ENCODE measurements around the gene CNTNAP5. TPM values are rescaled to one million over a fixed set of nuclear protein-coding genes. Genes with fewer than 3 reads are reported as not detected.

Gene CNTNAP5
- total RNA-seq, 1 experiment from 2014 or later, result 0.11 TPM

- DNase-seq (ENCODE audit: low read depth), result no peak
These were observed 236.4 kb downstream of the CNTNAP5 start for GRCh38 chr2:124261456-124261855.

GRCh38 chr2:124264551-124265091, 239.5 kb downstream of the CNTNAP5 start:
- DNase-seq (ENCODE audit: low read depth), result peak; percentile 23

GRCh38 chr2:124267794-124268193, 242.7 kb downstream of the CNTNAP5 start:
- DNase-seq (ENCODE audit: low read depth), result peak; percentile 66

GRCh38 chr2:124269348-124269747, 244.3 kb downstream of the CNTNAP5 start:
- no peak for DNase-seq (ENCODE audit: low read depth)

GRCh38 chr2:124272261-124272841, 247.3 kb downstream of the CNTNAP5 start:
- no peak for DNase-seq (ENCODE audit: low read depth)

- no peak for DNase-seq (ENCODE audit: low read depth)
These were observed 256.5 kb downstream of the CNTNAP5 start for GRCh38 chr2:124281541-124281940.

- DNase-seq (ENCODE audit: low read depth), result peak; percentile 79
These were observed 258.0 kb downstream of the CNTNAP5 start for GRCh38 chr2:124283096-124283495.

- peak; percentile 57 for DNase-seq (ENCODE audit: low read depth)
These were observed 261.1 kb downstream of the CNTNAP5 start for GRCh38 chr2:124286089-124286783.

- no peak for DNase-seq (ENCODE audit: low read depth)
These were observed 264.0 kb downstream of the CNTNAP5 start for GRCh38 chr2:124289060-124289459.

- no peak for DNase-seq (ENCODE audit: low read depth)
These were observed 264.5 kb downstream of the CNTNAP5 start for GRCh38 chr2:124289615-124290014.

GRCh38 chr2:124296470-124296869, 271.4 kb downstream of the CNTNAP5 start:
- no peak for DNase-seq (ENCODE audit: low read depth)

GRCh38 chr2:124301915-124302314, 276.8 kb downstream of the CNTNAP5 start:
- DNase-seq (ENCODE audit: low read depth), result no peak

- DNase-seq (ENCODE audit: low read depth), result no peak
These were observed 283.4 kb downstream of the CNTNAP5 start for GRCh38 chr2:124308319-124309062.

GRCh38 chr2:124309563-124310138, 284.6 kb downstream of the CNTNAP5 start:
- DNase-seq (ENCODE audit: low read depth), result no peak

GRCh38 chr2:124310671-124311070, 285.6 kb downstream of the CNTNAP5 start:
- DNase-seq (ENCODE audit: low read depth), result no peak

- DNase-seq (ENCODE audit: low read depth), result no peak
These were observed 289.0 kb downstream of the CNTNAP5 start for GRCh38 chr2:124314084-124314483.

GRCh38 chr2:124315221-124315880, 290.3 kb downstream of the CNTNAP5 start:
- DNase-seq (ENCODE audit: low read depth), result no peak

- DNase-seq (ENCODE audit: low read depth), result no peak
These were observed 291.0 kb downstream of the CNTNAP5 start for GRCh38 chr2:124316133-124316532.

- no peak for DNase-seq (ENCODE audit: low read depth)
These were observed 292.0 kb downstream of the CNTNAP5 start for GRCh38 chr2:124316881-124317605.

- DNase-seq (ENCODE audit: low read depth), result no peak
These were observed 292.5 kb downstream of the CNTNAP5 start for GRCh38 chr2:124317628-124318027.

- DNase-seq (ENCODE audit: low read depth), result no peak
These were observed 293.8 kb downstream of the CNTNAP5 start for GRCh38 chr2:124318913-124319312.

Measured in HT1080 (cell line).